Astrocyte of the cerebellum (primary cell): Measurements from ENCODE around the gene ARMC9.

ENCODE experiments used
- DNase-seq: peaks from one replicate; pipeline ENCODE4 v3.0.0-alpha.2; 2011; ENCODE audit warnings: low read depth
- H3K4me3 ChIP-seq: 2 replicates; pipeline ENCODE4 v1.5.1; 2011; ENCODE audit warnings: mild to moderate bottlenecking, low read depth, low read length, moderate library complexity
- CTCF ChIP-seq: IDR thresholded peaks from 2 replicates; pipeline ENCODE4 v1.5.1; 2012; ENCODE audit warnings: low read length, low read depth, moderate library complexity, mild to moderate bottlenecking; ENCODE audit errors: missing control alignments
- in situ Hi-C: cut with HindIII; loops from 2 replicates; pipeline ENCODE4 v1.10.0; 2017; ENCODE audit warnings: low sequenced_read_pairs

The ARMC9 gene

GRCh38 chr2:231295363-231295655 lies 96.9 kb downstream of the ARMC9 start:
- no peak for TF ChIP-seq CTCF
- in situ Hi-C loops, result no loop called here

GRCh38 chr2:231296401-231296974 lies 98.1 kb downstream of the ARMC9 start:
- in situ Hi-C loops, result no loop called here
- H3K4me3 ChIP-seq, result no peak overlapping the region
- no peak for DNase-seq
- no peak for TF ChIP-seq CTCF

More at GRCh38 chr2:231295363-231295655, 96.9 kb downstream of the ARMC9 start:
- DNase-seq, result no peak
- no peak overlapping the region for H3K4me3 ChIP-seq

GRCh38 chr2:231297108-231297908 lies 98.9 kb downstream of the ARMC9 start:
- H3K4me3 ChIP-seq, result no peak overlapping the region
- peak; percentile 83 for TF ChIP-seq CTCF
- in situ Hi-C loops, result no loop called here
- DNase-seq, result no peak

GRCh38 chr2:231298091-231298490 lies 99.7 kb downstream of the ARMC9 start:
- no peak overlapping the region for H3K4me3 ChIP-seq
- no peak for DNase-seq
- TF ChIP-seq CTCF, result no peak
- in situ Hi-C loops, result no loop called here

- in situ Hi-C loops, result no loop called here
- DNase-seq, result no peak
- no peak for TF ChIP-seq CTCF
- H3K4me3 ChIP-seq, result no peak overlapping the region
These were observed 100.8 kb downstream of the ARMC9 start for GRCh38 chr2:231299267-231299666.

- in situ Hi-C loops, result loop anchor here (5.0 kb wide), 1 partner anchor 157 kb away; no protein-coding TSS in a partner anchor
- no peak for DNase-seq
- no peak for TF ChIP-seq CTCF
- H3K4me3 ChIP-seq, result no peak overlapping the region
These were observed 101.7 kb downstream of the ARMC9 start for GRCh38 chr2:231300020-231300721.
